Activated CD4-positive, alpha-beta T cell treated with anti-CD3 and anti-CD28 coated beads for 4 hours (primary cell): ENCODE results near the gene ZMYM2.
"Not testable (repeated sequence)": the region's sequence is repeated elsewhere in the genome, so short reads cannot be mapped to it uniquely, and the experiment has no call there.

ENCODE experiments used
- DNase-seq, 2 donors: peaks; one replicate each; pipeline ENCODE4 v3.0.0-alpha.2; 2020

ZMYM2 gene

DNA sequence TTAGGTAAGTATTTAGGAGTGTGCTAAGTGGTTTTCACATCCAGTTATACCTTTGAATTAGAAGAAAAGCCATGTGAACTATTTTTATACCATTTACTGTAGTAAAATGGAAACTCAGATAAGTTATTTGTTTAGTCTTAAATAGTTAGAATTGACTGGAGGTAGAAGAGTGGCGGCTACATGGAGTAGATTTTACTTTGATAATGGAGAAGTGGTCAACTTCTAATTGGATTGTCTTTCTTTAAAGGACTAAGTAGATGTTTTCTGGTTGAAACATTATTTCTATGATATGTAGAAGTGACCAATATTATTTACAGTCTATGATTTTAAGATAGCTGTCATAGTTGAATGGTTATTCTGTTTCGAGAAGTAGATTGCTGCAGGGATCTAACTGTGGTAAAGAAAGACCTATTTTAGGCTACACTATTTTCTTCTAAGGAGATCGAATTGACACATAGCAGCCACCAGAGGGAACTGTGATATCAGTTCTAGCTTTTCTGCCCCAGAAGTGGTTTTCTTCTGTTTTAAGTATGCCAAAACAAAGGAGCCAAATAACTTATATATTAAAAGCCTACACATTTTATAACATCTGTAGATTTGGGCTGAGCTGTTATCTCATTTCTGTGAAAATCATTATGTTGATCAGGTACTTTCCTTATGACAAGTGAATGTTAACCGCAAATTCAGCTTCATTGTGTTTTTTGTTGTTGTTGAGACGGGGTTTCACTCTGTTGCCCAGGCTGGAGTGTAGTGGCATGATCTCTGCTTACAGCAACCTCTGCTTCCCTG is 26.1 kb downstream of the ZMYM2 start:
- DNase-seq, result peak in 1 of 2 donors; percentile 6

DNA sequence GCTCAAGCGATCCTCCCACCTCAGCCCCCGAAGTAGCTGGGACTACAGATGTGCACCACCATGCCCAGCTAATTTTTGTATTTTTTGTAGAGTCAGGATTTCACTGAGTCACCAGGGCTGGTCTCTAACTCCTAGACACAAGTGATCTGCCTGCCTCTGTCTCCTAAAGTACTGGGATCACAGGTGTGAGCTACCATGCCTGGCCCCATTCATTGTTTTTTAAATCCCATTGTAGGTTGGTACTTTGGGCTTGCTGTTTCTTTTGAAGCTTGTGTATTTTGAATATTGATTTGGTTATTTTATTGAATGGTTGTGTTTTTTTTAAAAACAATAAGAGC is 26.7 kb downstream of the ZMYM2 start:
- DNase-seq, result no peak

DNA sequence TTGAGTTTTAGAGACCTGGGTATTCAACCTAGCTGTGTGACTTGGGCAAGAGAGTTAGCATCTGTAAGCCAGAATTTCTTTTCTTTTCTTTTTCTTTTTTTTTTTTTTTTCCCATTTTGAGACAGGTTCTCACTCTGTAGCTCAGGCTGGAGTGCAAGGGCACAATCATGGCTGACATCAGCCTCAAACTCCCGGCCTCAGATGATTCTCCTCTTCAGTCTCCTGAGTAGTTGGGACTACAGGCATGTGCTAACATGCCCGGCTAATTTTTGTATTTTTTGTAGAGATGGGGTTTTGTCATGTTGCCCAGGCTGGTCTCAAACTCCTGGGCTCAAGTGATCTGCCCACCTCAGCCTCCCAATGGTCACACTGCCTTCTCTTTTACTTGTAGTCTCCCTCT is 33.0 kb downstream of the ZMYM2 start:
- no peak for DNase-seq

DNA sequence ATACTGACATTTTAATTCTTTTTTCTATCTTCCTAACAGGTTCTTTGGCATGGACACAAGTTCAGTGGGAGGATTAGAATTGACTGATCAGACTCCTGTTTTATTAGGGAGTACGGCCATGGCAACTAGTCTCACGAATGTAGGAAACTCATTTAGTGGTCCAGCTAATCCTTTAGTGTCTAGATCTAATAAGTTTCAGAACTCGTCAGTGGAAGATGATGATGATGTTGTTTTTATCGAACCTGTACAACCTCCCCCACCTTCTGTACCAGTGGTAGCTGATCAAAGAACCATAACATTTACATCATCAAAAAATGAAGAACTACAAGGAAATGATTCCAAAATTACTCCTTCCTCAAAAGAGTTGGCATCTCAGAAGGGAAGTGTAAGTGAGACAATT is 34.5 kb downstream of the ZMYM2 start:
- no peak for DNase-seq

DNA sequence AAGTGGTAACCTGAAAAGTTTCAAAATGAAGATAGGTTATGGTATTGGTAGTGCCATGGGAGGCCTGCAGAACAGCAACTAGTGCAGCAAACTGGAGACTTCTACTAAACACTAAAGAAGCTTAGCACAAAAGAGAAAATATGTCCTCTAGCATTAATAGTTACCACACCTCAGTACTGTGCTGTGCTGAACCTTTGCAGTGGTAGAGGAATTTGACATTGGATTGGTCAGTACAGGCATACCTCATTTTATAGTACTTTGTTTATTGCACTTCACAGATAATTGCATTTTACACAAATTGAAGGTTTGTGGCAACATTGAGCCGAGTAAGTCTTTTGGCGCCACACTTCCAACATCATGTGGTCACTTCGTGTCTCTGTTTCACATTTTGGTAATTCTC is 40.4 kb downstream of the ZMYM2 start:
- DNase-seq, result no peak

DNA sequence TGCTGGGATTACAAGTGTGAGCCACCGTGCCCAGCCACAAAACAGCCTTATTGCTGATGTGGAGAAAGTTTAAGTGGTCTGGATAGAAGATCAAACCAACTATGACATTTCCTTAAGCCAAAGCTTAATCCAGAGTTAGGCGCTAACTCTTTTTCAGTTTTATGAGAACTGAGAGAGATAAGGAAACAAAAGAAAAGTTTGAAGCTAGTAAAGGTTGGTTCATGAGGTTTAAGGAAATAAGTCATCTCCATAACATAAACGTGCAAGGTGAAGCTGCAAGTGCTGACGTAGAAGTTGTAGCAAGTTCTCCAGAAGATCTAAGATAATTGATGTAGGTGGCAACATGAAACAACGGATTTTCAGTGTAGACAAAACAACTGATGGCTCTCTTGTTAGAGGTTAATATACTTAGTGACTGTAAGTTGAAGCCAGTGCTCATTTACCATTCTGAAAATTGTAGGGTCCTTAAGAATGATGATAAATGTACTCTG is 41.6 kb downstream of the ZMYM2 start:
- no peak for DNase-seq

DNA sequence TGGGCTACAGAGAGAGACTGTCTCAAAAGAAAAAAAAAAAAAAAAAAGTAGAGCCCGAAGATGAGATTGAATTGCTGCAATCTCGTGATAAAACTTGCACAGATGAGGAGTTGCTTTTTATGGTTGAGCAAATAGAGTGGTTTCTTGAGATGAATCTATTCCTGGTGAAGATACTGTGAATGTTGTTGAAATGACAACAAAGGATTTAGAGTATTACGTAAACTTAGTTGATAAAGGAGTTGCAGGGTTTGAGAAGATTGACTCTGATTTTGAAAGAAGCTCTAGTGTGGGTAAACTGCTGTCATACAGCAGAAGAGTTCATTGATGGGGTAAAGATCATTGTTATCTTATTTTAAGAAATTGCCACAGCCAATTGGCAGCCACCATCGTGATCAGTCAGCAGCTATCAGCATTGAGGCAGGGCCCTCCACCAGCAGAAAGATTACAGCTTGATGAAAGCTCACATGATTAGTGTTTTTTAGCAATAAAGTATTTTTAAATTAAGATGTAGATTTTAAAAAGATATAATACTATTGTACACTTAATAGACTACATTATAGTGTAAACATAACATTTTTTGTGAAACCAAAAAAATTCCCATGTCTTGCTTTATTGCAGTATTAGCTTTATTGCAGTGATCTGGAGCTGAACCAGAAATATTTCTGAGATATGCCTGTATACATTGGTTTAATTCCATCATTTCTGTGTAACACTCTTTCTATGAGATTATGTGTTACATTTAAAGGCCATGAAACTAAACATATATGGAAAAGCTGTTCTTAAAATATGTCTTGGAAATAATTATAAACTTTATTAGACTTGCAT is 43.1 kb downstream of the ZMYM2 start:
- no peak for DNase-seq

DNA sequence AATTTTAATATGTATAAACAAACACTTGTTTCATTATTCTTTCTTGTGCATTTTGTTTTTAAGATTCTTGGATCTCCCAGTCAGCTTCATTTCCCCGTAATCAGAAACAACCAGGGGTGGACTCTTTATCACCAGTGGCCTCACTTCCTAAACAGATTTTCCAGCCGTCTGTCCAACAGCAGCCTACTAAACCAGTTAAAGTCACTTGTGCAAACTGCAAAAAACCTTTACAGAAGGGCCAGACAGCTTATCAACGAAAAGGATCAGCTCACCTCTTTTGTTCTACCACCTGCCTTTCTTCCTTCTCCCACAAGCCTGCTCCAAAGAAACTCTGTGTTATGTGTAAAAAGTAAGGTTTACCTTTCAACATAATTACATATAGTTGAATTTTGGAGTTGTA is 44.3 kb downstream of the ZMYM2 start:
- no peak for DNase-seq

DNA sequence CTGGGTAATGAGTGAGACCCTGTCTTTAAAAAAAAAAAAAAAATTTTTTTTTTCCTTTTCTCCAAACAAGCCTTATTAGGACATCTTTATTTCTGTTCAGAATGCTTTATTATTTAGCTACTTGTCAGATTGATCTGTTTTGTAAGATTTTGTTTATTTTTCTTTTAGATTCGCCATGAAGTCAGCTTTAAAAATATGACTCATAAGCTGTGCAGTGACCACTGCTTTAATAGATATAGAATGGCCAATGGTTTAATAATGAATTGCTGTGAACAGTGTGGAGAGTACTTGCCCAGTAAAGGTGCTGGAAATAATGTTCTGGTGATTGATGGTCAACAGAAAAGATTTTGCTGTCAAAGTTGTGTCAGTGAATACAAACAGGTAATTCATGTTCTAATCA is 47.7 kb downstream of the ZMYM2 start:
- DNase-seq, result no peak

DNA sequence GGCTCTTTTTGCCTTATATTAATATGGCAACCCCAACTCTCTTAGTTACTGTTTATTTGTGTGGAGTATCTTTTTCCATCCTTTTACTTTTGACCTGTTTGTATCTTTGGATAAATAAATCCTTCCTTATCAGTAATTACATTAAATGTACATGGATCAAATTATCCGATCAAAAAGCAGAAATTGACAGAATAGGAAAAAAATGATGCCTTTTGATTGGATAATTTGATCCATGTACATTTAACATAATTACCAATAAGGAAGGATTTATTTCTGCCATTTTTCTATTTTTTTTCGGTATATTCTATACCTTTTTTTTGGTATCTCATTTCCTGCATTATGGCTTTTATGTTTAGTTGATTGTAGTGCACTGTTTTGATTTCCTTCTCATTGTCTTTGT is 57.2 kb downstream of the ZMYM2 start:
- no peak for DNase-seq

DNA sequence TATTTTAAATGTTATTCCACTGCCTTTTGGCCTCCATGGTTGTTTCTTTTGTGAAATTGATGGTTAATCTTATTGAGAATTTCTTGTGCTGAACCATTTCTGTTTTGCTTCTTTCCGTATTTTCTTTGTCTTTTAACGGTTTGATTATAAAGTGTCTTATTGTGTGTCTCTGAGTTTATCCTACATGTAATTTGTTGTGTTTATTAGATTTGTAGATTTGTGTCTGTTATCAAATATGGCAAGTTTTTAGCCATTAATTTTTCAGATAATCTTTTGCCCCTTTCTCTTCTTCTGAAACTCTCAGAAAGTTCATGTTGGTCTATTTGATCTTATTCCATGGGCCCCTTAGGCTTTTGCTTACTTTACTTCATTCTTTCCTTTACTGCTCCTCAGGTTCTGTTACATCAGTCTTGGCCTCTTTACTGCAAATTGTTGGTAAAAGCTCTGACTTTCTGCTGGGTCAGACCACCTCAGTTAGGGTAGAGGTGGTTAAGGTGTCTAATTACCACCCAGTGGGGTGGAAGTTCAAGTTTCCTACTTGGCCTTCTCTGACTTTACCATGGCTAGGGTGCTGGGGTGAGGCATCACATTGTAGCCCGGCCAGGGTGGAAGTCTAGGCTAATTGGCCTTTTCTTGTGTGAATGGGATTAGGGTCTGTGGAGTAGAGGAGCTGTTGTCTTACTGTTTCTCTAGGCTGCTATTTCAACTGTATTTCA is 58.3 kb downstream of the ZMYM2 start:
- no peak for DNase-seq

DNA sequence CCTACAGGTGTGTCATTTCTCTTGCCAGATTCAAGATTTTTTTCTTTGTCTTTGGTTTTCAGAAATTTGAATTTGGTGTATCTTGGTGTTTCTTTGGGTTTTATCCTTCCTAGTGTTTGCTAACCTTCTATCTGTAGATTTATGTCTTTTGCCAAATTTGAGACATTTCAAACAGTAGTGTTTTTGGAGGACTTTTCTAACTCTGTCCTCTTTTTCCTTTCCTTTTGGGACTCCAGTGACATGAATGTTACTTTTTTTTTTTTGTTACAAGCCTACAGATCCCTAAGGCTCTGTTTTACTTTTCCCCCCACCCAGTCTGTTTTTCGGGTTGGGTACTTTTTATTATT is 58.8 kb downstream of the ZMYM2 start:
- no peak for DNase-seq

DNA sequence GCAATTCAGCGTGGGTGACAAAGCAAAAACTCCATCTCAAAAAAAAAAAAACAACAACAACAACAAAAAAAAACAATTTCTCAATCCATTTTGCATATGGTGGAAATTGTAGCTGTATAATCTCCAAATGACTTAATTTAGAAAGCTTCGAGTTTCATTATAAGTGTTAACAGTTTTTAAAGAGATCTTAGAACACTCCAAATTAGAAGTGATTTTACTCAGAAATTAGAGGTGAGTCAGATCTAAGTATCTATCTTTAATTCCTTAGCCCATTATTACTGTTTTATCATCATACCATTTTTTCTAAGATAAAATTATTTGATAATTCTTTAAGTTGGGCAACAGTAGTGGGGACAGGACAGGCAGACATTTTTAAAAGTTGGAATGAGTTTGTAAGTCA is 60.5 kb downstream of the ZMYM2 start:
- no peak for DNase-seq

DNA sequence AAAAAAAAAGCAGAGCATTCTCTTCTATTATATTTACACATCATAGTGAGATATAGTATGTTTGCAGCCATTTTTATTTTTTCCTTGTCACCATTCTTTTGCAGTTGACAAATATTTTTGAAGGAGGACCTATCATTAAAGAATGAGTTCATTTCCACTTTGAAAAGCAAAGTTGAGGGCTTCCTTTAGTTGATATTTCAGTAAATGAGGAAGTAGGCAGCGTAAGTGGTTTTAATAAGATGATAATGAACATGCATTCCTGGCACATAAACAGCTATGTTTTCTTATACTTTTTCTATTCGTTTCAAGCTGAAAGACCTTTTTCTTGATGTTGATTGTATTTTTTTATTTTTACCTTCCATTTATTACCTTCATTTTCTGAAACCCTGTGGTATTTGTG is 66.2 kb downstream of the ZMYM2 start:
- no peak for DNase-seq

DNA sequence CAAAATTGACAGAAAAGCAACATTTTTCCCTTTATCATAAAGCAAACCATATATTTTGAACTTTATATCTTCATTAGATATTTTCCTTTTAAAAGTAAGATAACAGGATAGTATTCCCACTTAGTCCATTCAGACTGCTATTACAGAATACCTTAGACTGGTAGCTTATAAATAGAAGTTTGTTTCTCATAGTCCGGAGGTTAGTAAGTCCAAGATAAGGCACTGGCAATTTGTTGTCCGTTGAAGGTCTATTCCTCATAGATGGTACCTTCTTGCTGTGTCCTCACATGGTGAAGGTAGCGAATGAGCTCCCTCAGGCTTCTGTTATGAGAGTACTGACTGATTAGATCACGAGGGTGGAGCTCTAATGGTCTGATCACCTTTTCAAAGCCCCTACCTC is 70.4 kb downstream of the ZMYM2 start:
- no peak for DNase-seq

DNA sequence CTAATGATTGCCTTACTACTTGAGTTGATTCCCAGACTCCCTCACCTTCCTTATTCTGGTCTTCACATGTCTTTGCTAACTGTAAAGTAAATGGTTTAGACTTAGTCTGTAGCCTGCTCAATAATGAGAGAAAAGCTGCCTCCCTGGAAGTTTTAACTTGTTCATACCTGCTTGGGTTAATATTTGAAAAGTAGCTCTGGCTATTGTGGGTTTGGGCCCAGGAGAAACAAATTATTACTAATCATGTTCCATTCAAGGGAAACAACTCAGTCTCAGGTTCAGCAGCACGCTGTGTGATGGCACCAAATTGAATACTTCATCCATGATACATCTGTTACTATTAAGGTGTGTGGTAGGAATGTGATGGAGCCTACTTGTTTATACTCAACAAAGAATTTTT is 75.0 kb downstream of the ZMYM2 start:
- no peak for DNase-seq

DNA sequence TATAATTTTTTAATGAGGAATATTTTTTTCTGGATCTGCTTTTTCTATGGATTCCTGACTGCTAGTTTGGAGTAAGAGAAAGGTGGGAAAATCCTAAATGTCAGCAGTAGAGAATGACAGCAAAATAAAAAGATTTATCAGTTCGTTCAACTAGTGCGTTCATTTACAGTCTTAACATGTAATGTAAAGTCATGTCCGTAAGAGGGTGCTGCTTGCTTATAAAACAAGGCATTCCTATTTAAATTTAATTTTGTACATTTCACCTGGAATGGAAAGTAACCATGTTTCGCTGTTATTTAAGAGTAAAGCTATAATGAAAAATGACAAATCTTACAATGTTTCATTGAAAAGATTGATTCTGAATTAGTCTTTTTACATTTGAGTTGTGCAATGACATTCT is 76.6 kb downstream of the ZMYM2 start:
- no peak for DNase-seq

DNA sequence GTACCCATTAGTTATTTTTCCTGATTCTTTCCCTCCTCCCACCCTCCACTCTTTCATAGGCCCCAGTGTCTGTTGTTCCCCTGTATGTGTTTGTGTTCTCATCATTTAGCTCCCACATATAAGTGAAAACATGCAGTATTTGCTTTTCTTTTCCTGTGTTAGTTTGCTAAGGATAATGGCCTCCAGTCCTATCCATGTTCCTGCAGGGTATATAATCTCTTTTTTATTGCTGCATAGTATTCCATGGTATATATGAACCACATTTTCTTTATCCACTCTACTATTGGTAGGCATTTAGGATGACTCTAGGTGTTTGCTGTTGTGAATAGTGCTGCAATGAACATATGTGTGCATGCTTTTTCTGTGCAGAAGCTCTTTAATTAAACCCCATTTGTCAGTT is 79.4 kb downstream of the ZMYM2 start:
- DNase-seq, result no peak

DNA sequence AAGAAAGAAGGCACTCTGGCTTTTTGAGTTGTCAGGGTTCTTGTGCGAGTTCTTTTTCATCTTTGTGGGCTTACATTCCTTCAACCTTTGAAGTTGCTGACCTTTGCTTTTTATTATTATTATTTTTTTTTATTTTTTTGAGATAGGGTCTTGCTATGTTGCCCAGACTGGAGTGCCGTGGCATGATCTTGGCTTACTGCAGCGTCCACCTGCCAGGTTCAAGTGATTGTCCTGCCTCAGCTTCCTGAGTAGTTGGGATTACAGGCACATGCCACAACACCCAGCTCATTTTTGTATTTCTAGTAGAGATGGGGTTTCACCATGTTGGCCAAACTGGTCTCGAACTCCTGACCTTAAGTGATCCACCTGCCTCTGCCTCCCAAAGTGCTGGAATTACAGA is 84.1 kb downstream of the ZMYM2 start:
- DNase-seq, result not testable (repeated sequence)

DNA sequence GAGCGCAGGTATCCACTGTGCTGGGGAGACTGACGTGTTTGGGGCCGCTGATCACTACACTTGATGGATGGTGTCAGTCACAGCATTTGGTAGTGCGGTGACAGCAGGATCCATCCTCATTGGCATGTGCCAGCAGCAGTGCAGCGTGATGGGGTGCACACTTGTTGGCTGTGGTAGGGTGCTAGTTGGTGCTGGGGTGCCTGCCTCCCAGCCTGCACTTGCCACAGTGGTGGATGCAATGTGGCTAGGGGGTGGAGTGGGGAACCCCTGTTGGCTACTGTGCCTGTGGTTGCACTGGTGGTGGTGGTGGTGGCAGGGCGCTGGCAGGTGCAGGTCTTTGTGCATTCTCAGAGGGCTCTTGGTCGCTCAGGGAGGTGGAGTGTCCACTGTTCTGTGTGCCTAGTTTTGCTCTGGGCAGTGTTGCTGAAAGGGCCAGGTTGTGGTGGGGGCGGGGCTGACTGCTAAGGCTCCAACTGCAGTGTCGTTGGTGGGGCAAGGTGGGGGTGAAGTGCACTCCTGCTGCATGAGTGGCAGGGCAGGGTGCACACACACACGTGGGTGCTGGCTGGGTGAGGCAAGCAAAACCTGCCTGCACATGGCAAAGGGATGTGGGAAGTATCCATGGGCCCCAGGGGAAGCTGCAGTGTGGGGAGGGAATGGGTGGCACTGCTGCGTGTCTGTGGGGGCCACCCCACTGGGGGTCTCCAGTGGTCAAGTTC is 84.8 kb downstream of the ZMYM2 start:
- no peak for DNase-seq

DNA sequence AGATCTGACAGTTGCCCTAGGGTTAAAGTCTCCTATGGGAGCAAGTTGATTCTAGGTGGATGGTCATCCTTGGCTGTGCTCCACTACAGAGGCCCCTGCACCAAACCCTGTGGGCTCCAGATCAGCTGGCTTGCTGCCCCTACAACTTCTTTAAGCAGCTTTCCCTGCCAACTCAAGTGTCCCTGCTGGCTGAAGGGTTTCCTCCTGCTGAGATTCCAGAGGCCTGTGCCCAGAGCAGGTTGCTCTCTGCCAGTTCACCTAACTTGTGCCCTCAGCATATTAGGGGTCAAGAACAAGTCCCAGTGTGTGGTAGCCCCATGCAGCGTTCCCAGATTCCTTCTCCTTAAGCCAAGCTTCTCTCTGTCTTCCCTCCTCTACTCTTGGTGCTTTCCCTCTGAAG is 85.6 kb downstream of the ZMYM2 start:
- no peak for DNase-seq

DNA sequence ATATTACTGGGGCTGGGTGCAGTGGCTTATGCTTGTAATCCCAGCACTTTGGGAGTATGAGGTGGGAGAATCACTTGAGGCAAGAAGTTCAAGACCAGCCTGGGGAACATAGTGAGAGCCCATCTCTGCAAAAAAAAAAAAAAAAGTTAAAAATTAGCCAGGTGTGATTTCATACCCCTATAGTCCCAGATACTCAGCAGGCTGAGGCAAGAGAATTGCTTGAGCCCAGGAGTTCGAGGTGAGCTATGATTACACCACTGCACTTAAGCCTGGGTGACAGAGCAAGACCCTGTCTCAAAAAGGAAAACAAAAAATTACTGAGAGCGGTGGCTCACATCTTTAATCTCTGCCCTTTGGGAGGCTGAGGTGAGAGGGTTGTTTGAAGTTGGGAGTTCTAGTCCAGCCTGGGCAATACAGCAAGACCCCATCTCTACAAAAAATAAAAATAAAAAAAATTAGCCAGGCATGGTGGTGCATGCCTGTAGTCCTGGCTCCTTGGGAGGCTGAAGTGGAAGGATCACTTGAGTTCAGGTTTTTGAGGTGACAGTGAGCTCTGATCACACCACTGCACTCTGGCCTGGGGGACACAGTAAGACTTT is 87.5 kb downstream of the ZMYM2 start:
- DNase-seq, result no peak
